GM21526 (cell line): Measurements from ENCODE around the gene POLR3K.
"Not testable (repeated sequence)": the region's sequence is repeated elsewhere in the genome, so short reads cannot be mapped to it uniquely, and the experiment has no call there.

ENCODE experiments used
- ATAC-seq: cut with Tn5 transposase; IDR thresholded peaks from one replicate; pipeline ENCODE4 v1.9.1; 2021; ENCODE audit warnings: moderate library complexity; ENCODE audit not compliant: unreplicated experiment, low FRiP score

Gene POLR3K

DNA sequence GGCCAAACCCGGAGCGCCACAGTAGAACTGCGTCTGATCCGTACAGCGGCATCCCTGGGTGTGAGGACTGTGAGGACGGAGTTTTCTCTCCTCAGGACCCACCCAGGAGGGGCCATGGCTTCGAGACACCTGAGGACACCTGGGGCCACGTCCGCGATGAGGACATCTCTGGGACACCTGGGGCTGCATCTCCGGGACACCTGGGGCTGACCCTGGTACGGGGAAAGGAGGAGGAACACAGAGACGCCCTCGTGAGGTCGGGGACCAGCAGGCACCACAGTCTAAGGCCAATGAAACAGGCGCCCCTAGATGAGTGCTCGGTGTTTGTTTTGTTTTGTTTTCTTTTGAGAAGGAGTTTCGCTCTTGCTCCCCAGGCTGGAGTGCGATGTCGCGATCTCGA is 29.3 kb downstream of the POLR3K start:
- ATAC-seq = not testable (repeated sequence)

DNA sequence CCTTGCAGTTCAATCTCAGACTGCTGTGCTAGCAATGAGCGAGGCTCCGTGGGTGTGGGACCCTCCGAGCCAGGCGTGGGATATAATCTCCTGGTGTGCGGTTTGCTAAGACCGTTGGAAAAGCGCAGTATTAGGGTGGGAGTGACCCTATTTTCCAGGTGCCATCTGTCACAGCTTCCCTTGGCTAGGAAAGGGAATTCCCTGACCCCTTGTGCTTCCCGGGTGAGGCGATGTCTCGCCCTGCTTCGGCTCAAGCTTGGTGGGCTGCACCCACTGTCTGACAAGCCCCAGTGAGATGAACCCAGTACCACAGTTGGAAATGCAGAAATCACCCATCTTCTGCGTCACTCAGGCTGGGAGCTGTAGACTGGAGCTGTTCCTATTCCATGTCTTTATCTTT is 32.5 kb downstream of the POLR3K start:
- ATAC-seq = not testable (repeated sequence)

DNA sequence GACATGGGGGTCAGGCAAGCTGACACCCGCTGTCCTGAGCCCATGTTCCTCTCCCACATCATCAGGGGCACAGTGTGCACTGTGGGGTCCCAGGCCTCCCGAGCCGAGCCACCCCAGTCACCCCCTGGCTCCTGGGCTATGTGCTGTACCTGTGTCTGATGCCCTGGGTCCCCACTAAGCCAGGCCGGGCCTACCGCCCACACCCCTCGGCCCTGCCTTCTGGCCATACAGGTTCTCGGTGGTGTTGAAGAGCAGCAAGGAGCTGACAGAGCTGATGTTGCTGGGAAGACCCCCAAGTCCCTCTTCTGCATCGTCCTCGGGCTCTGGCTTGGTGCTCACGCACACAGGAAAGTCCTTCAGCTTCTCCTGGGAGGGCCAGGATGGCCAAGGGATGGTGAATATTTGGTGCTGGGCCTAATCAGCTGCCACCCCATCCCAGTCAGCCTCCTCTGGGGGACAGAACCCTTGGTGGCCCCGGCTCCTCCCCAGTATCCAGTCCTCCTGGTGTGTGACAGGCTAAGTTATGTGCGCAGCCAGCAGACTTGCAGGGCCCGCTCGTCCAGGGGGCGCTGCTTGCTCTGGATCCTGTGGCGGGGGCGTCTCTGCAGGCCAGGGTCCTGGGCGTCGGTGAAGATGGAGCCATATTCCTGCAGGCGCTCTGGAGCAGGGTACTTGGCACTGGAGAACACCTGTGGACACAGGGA is 36.2 kb downstream of the POLR3K start:
- ATAC-seq = not testable (repeated sequence)

DNA sequence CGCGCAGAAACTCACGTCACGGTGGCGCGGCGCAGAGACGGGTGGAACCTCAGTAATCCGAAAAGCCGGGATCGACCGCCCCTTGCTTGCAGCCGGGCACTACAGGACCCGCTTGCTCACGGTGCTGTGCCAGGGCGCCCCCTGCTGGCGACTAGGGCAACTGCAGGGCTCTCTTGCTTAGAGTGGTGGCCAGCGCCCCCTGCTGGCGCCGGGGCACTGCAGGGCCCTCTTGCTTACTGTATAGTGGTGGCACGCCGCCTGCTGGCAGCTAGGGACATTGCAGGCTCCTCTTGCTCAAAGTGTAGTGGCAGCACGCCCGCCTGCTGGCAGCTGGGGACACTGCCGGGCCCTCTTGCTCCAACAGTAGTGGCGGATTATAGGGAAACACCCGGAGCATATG is 42.6 kb downstream of the POLR3K start:
- not testable (repeated sequence) for ATAC-seq

DNA sequence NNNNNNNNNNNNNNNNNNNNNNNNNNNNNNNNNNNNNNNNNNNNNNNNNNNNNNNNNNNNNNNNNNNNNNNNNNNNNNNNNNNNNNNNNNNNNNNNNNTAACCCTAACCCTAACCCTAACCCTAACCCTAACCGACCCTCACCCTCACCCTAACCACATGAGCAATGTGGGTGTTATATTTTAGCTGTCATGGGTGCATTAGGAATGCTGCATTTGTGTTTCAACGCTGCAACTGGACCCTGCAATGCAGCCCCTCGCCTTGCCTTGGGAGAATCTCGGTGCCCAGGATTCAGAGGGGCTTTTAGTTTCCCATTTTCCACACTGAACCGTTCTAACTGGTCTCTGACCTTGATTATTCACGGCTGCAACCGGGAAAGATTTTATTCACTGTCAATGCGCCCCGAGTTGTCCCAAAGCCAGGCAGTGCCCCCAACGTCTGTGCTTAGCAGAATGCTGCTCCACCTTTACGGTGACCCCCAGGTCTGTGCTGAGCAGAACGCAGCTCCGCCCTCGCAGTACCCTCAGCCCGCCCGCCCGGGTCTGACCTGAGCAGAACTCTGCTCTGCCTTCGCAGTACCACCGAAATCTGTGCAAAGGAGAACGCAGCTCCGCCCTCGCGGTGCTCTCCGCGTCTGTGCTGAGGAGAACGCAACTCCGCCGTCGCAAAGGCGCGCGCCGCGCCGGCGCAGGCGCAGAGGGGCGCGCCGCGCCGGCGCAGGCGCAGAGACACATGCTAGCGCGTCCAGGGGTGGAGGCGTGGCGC is 43.3 kb downstream of the POLR3K start:
- no peak for ATAC-seq
